SU-DHL-6 (cell line): ENCODE data around the gene NRG3.

Experiments
- H2AFZ ChIP-seq: fragments of 200-600 bp; sonication (generic); 2 replicates; pipeline ENCODE4 v1.6.1; 2014; ENCODE audit warnings: low read depth, mild to moderate bottlenecking, moderate library complexity, mixed read lengths, antibody characterized with exemption, low read length; ENCODE audit not compliant: severe bottlenecking
- H3F3A ChIP-seq: fragments of 200-600 bp; shearing (Covaris generic); 2 replicates; pipeline ENCODE4 v1.6.0; 2016; ENCODE audit warnings: antibody characterized with exemption, mild to moderate bottlenecking; ENCODE audit not compliant: insufficient read depth
- H3K27ac ChIP-seq: fragments of 200-600 bp; sonication (generic); 2 replicates; pipeline ENCODE4 v1.5.1; 2016; ENCODE audit warnings: low read depth, mild to moderate bottlenecking, low read length, moderate library complexity, mixed read lengths
- H3K27me3 ChIP-seq: fragments of 200-600 bp; sonication (generic), shearing (Covaris generic); 2 replicates; pipeline ENCODE4 v1.6.0; 2014; ENCODE audit warnings: mild to moderate bottlenecking, low read length
- H3K36me3 ChIP-seq: fragments of 200-600 bp; sonication (generic); 2 replicates; pipeline ENCODE4 v1.6.1; 2014; ENCODE audit warnings: mild to moderate bottlenecking, low read length, mixed read lengths
- H3K4me2 ChIP-seq: fragments of 300-600, 200-600 bp; shearing (Covaris generic), sonication (generic); 2 replicates; pipeline ENCODE4 v1.6.0; 2014; ENCODE audit warnings: low read length, low read depth, mild to moderate bottlenecking; ENCODE audit not compliant: poor library complexity, severe bottlenecking
- H3K4me3 ChIP-seq: fragments of 200-600 bp; sonication (generic); 2 replicates; pipeline ENCODE4 v1.5.1; 2014; ENCODE audit warnings: antibody characterized with exemption, low read length, mild to moderate bottlenecking, mixed read lengths; ENCODE audit not compliant: insufficient read depth, poor library complexity, severe bottlenecking
- H3K79me2 ChIP-seq: fragments of 200-600 bp; sonication (generic); 2 replicates; pipeline ENCODE4 v1.6.1; 2014; ENCODE audit warnings: mild to moderate bottlenecking, low read length, moderate library complexity; ENCODE audit not compliant: insufficient read depth
- H3K9ac ChIP-seq: fragments of 200-600 bp; sonication (generic); 2 replicates; pipeline ENCODE4 v1.7.0; 2014; ENCODE audit warnings: mild to moderate bottlenecking, low read length
- H3K9me2 ChIP-seq: fragments of 200-600 bp; sonication (generic); replicated peaks from 2 replicates; pipeline ENCODE4 v1.6.1; 2014; ENCODE audit warnings: low read length; ENCODE audit not compliant: insufficient read depth
- H3K9me3 ChIP-seq: fragments of 200-600 bp; sonication (generic); 2 replicates; pipeline ENCODE4 v1.6.1; 2014; ENCODE audit warnings: low read length, mixed read lengths; ENCODE audit not compliant: insufficient read depth
- H4K20me1 ChIP-seq: fragments of 200-600 bp; sonication (generic); 2 replicates; pipeline ENCODE4 v1.6.1; 2014; ENCODE audit warnings: low read depth, mild to moderate bottlenecking, antibody characterized with exemption, low read length, moderate library complexity, mixed read lengths
- CTCF ChIP-seq: fragments of 200-600 bp; sonication (generic); IDR thresholded peaks from one replicate; pipeline ENCODE4 v1.5.1; 2017; ENCODE audit warnings: antibody characterized with exemption, mild to moderate bottlenecking, low read length, moderate library complexity; ENCODE audit not compliant: insufficient read depth, poor library complexity, severe bottlenecking
- EZH2phosphoT487 ChIP-seq: fragments of 200-600 bp; sonication (generic), shearing (Covaris generic); conservative IDR thresholded peaks from 2 replicates; pipeline ENCODE4 v1.6.1; 2018; ENCODE audit warnings: mild to moderate bottlenecking, antibody characterized with exemption, low read length, moderate library complexity, mixed read lengths

The NRG3 gene

GRCh38 chr10:82278401-82279182, 403.6 kb downstream of the NRG3 start:
- Histone ChIP-seq H3K9me3 (no peaks in the 10 kb centered on the region), H3K27me3 (no peaks in the 10 kb centered on the region), H3K27ac (no peak overlapping the region), H3K4me3 (no peak overlapping the region), H3K9ac (no peak overlapping the region), H2AFZ (no peak overlapping the region), H3K9me2 (no peaks in the 10 kb centered on the region), H4K20me1 (no peaks in the 10 kb centered on the region), H3K79me2 (no peaks in the 10 kb centered on the region), H3F3A (no peaks in the 10 kb centered on the region), H3K4me2 (no peak overlapping the region), H3K36me3 (no peaks in the 10 kb centered on the region)
- no peak for TF ChIP-seq CTCF
- TF ChIP-seq EZH2phosphoT487: no peak

GRCh38 chr10:82282782-82283456, 407.9 kb downstream of the NRG3 start:
- no peaks in the 10 kb centered on the region for H3K79me2 ChIP-seq
- H4K20me1 ChIP-seq: no peaks in the 10 kb centered on the region
- no peak for TF ChIP-seq CTCF
- no peak for TF ChIP-seq EZH2phosphoT487
- H3K9me2 ChIP-seq: no peaks in the 10 kb centered on the region
- H3K9ac ChIP-seq: no peak overlapping the region
- H3K4me2 ChIP-seq: no peak overlapping the region
- no peak overlapping the region for H3K4me3 ChIP-seq
- no peaks in the 10 kb centered on the region for H3F3A ChIP-seq
- no peaks in the 10 kb centered on the region for H3K9me3 ChIP-seq
- no peak overlapping the region for H3K27ac ChIP-seq
- no peaks in the 10 kb centered on the region for H3K36me3 ChIP-seq
- H2AFZ ChIP-seq: no peak overlapping the region
- no peaks in the 10 kb centered on the region for H3K27me3 ChIP-seq

- no peaks in the 10 kb centered on the region for H3K27me3 ChIP-seq
- no peaks in the 10 kb centered on the region for H4K20me1 ChIP-seq
- H3K4me3 ChIP-seq: no peak overlapping the region
- H3K79me2 ChIP-seq: no peaks in the 10 kb centered on the region
- no peaks in the 10 kb centered on the region for H3K9me2 ChIP-seq
- H3K4me2 ChIP-seq: no peak overlapping the region
- H2AFZ ChIP-seq: no peak overlapping the region
- no peaks in the 10 kb centered on the region for H3K9me3 ChIP-seq
- TF ChIP-seq CTCF (no peak), EZH2phosphoT487 (no peak)
- no peak overlapping the region for H3K27ac ChIP-seq
- no peaks in the 10 kb centered on the region for H3F3A ChIP-seq
- H3K36me3 ChIP-seq: no peaks in the 10 kb centered on the region
- H3K9ac ChIP-seq: no peak overlapping the region
Observed at GRCh38 chr10:82284180-82284579, 409.2 kb downstream of the NRG3 start.
